ENCODE results near the gene NCKAP5L. TPM values are rescaled to one million over a fixed set of nuclear protein-coding genes. Genes with fewer than 3 reads are reported as not detected.

The NCKAP5L gene
- total RNA-seq, 2 experiments from 2014 or later, result 10.3 to 11.0 TPM

DNA sequence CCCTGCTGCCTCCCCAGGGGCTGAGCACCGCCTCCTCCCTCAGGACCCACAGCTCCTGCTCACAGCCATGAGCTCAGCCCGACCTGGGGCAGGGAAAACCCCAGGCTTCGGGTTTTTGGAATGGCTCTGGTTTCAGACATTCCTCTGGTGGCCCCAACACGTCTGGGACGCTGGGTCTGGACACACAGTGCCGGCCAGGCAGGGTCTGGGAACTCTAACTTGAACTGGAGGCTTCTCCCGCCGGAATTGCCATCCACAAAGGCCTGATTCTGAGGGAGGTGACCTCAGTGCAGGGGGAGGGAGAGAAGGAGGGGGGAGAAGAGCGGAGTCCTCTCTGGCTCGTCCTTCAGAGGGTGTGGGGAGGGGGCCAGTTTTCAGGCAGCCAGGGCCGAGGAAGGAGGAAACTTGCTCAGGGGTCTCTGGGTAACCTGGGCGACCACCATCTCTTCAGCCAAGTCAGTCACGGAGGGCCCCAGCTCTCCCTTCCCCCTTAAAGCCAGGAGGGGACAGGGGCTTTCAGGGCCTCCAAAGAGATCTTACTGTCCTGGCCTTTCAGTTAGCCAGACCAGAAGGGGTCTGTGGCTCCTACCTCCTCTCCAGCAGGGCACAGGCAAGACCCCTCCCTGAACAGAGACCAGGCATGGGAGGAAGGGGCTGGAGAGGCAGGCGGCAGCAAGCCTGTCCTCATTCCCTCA is 19.4 kb downstream of the NCKAP5L start:
- Mint-ChIP-seq H3K4me3 (no peak overlapping the region), H3K27ac (no peak overlapping the region), H3K36me3 (peaks cover 3% of the 10 kb centered on the region), H3K9me3 (no peaks in the 10 kb centered on the region), H3K4me1 (peaks cover 10% of the 10 kb centered on the region), H3K27me3 (no peaks in the 10 kb centered on the region)
- POLR2A ChIA-PET, result no interaction called here
- DNase-seq (no peak), ATAC-seq (ENCODE audit: low read depth) (no peak)

DNA sequence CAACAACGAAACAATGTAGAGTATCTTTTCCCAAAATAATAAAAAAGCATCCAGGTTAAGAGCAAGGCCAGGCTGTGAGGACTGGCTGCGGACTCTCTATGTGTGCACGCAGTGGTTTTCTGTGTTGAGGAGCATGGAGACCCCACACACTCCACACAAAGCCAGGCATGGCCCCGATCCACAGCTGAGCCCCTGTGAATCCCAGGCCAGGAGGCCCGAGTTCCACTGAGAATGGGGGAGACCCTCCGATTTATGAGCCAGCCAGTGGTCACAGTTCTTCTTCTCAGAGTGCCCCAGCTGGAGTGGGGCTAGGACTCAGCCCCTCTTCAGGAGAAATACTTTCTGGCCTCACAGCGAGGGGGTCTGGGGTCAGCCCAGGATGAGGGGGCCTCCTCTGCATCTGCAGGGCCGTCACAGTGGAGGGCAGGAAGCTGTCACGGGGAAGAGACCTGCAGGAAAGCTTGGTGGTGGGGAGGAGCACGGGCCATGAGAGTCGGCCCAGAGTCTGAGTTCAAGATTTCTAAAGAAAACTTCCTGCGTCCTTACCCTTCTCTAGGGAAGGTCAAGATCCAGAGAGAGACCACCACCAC is 20.1 kb downstream of the NCKAP5L start:
- Mint-ChIP-seq H3K4me3 (no peak overlapping the region), H3K27me3 (no peaks in the 10 kb centered on the region), H3K4me1 (peaks cover 8% of the 10 kb centered on the region), H3K27ac (no peak overlapping the region), H3K36me3 (peaks cover 3% of the 10 kb centered on the region), H3K9me3 (no peaks in the 10 kb centered on the region)
- DNase-seq, result no peak
- ATAC-seq (ENCODE audit: low read depth), result no peak
- POLR2A ChIA-PET, result no interaction called here

DNA sequence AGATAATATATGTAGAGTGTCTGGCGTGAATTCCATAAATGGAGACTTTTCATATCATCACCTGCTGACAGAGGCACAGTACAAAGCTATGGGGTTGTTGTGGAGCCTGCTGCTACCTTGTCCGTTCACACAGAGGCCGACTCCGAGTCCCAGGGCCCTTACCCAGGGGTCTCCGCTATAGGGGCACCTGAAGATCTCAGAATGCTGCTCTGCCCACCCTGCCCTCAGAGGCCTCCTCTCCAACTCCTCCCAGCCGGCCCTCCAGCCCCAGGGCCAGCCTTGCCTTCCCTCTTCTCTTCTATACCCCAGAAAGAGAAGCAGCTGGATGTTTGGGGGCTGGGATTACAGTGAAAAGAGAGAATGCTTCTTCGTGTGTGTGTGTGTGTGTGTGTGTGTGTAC is 21.3 kb downstream of the NCKAP5L start:
- DNase-seq (no peak), ATAC-seq (ENCODE audit: low read depth) (no peak)
- H3K9me3 Mint-ChIP-seq, result no peaks in the 10 kb centered on the region
- peaks cover 3% of the 10 kb centered on the region for H3K36me3 Mint-ChIP-seq
- H3K27ac Mint-ChIP-seq, result no peak overlapping the region
- no peaks in the 10 kb centered on the region for H3K27me3 Mint-ChIP-seq
- POLR2A ChIA-PET, result no interaction called here
- H3K4me3 Mint-ChIP-seq, result no peak overlapping the region
- peaks cover 3% of the 10 kb centered on the region for H3K4me1 Mint-ChIP-seq

DNA sequence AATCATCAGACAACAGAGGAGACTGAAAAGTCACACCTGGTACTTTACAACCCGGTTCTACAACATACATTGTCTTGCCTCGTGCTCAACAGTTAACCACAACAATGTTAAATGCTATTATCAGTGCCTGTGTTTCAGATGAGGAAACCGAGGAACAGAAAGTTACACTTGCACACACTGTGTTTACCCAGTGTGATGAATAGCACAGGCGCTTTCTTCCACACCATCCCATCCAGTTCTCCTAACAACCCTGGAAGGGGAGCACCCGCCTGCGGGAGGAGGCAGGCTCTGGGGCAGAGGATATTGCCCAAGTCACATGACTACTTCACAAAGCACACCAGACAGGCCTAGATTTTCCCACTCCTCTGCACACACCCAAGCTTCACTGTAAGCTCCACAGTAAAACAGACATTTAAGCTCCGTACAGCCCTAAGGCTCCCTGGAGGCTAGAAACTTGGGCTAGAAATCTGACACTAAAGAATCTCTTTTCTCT is 21.8 kb downstream of the NCKAP5L start:
- Mint-ChIP-seq H3K9me3 (no peaks in the 10 kb centered on the region), H3K27ac (no peak overlapping the region), H3K36me3 (peaks cover 3% of the 10 kb centered on the region), H3K4me1 (no peaks in the 10 kb centered on the region), H3K27me3 (no peaks in the 10 kb centered on the region), H3K4me3 (no peak overlapping the region)
- POLR2A ChIA-PET, result no interaction called here
- DNase-seq (no peak), ATAC-seq (ENCODE audit: low read depth) (no peak)

DNA sequence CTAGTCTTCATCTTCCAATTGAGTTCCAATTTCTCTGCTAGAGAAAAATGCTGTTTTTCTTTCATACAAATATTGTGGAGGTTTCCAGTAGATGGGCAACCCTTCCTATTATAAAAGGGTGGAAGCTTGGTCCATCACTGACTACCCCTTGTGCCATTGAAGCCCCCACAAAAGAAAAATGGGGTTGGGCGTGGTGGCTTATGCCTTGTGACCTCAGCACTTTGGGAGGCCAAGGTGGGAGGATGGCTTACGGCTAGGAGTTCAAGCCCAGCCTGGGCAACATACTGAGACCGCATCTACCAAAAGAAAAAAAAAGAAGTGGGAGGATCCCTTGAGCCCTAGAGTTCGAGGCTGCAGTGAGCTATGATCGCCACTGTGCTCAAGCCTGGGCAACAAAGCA is 22.8 kb downstream of the NCKAP5L start:
- Mint-ChIP-seq H3K9me3 (no peaks in the 10 kb centered on the region), H3K4me1 (no peaks in the 10 kb centered on the region), H3K27ac (no peak overlapping the region), H3K4me3 (no peak overlapping the region), H3K27me3 (no peaks in the 10 kb centered on the region), H3K36me3 (peaks cover 3% of the 10 kb centered on the region)
- DNase-seq, result no peak
- POLR2A ChIA-PET, result no interaction called here
- ATAC-seq (ENCODE audit: low read depth), result no peak

DNA sequence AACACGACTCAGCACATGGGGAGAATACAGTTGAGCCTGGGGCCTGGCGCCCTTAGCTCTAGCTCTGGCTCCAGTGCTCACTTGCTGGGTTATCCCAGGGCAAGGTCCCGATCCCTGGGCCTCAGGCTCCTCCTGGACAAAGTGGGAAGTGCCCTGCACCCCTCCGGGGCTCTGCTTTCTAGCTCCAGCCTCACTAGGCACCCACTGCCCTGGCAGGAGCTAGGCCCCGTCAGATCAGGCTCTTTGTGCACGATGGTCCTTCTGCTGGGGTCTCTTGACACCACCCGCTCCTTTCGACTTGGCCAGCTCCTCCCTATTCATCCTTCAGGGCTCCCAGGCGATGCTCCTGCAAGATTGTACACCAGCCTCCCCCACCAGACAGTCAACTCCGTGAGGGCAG is 23.4 kb downstream of the NCKAP5L start:
- H3K27me3 Mint-ChIP-seq, result no peaks in the 10 kb centered on the region
- no peaks in the 10 kb centered on the region for H3K9me3 Mint-ChIP-seq
- POLR2A ChIA-PET, result no interaction called here
- H3K4me3 Mint-ChIP-seq, result no peak overlapping the region
- peaks cover 3% of the 10 kb centered on the region for H3K36me3 Mint-ChIP-seq
- no peak for ATAC-seq (ENCODE audit: low read depth)
- no peaks in the 10 kb centered on the region for H3K4me1 Mint-ChIP-seq
- no peak for DNase-seq
- no peak overlapping the region for H3K27ac Mint-ChIP-seq

DNA sequence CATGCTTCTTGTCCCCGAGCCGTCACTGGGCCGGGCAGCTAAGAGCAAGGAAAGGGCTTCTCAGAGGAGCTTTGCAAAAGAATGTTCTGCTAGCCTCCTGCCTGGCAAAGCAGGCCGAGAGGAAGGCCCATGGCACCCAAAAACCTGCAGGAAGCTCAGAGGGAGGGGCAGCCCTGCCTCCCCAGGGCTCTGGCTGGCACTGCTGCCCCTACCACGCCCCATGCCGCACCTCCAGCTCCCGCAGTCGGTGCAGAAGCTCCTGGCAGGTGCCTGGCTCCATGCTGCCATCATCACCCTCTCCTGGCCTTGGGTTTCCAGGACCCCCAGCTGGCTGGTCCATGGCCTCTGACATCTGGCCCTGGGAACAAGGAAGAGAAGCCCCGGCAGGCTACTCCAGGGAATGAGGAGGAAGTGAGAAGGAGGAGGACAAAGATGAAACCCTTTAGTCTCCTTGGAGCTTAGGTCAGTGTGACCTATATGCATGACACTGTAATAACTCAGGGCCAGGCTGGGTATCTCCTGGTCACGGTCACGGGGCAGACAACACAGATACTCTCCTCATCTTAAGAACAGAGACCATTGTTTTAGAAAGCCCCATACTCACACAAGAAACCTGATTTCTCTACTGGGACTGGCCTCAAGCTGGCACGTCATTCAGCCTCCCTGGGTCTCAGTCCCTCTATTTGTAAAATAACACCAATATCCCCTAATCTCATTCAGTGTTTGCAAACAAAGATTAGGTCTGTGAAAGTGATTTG is 24.3 kb downstream of the NCKAP5L start:
- H3K36me3 Mint-ChIP-seq, result peaks cover 3% of the 10 kb centered on the region
- H3K4me3 Mint-ChIP-seq, result no peak overlapping the region
- H3K27ac Mint-ChIP-seq, result no peak overlapping the region
- DNase-seq, result no peak
- H3K9me3 Mint-ChIP-seq, result no peaks in the 10 kb centered on the region
- POLR2A ChIA-PET, result interaction anchor here (0.9 kb wide), 1 partner anchor 18 kb away, joined by 3 read pairs; no protein-coding TSS in a partner anchor
- H3K4me1 Mint-ChIP-seq, result no peaks in the 10 kb centered on the region
- ATAC-seq (ENCODE audit: low read depth), result no peak
- no peaks in the 10 kb centered on the region for H3K27me3 Mint-ChIP-seq

DNA sequence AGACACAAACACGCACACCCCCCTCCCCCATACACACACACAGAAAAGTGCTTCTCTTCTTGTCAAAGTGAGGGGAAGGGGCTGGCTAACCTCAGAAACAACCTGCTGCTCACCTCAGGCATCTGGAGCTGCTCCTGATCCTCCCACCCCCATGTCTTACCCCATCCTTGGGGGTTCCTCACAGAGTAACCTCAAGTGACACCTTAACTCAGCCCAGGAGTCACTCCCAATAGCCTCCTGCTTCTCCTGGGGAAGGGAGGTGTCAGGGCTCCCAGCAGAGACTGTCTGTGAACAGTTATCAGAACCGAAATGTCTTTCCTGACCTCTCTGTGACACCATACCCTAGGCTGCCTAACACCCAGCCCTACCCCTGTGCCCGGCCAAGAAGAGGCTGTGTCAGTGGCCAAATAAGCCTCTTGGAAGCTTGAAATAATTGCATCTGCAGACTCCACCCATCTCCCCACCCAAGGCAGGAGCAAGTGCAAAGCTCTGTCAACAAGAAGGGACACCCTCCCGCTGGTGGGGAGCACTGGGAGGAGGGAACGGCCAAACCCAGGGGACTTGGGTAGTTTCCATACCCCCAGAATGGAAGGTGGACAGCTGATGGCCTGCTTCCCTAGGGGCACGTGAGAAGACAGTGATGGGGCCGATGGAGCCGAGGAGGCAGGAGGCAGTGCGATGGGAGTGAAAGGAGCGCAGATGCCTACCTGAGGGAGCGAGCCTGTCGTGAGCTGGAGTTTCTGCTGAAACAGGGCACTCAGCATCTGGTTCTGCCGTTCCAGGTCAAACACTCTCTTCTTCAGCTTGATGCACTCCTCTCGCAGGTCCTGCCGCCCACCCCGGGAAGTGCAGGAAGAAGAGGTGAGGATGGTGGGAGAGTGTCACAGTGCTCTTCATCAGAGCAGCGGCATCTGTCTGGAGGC is 26.8 kb downstream of the NCKAP5L start:
- peaks cover 3% of the 10 kb centered on the region for H3K36me3 Mint-ChIP-seq
- DNase-seq, result no peak
- H3K27ac Mint-ChIP-seq, result no peak overlapping the region
- H3K9me3 Mint-ChIP-seq, result no peaks in the 10 kb centered on the region
- no peaks in the 10 kb centered on the region for H3K27me3 Mint-ChIP-seq
- H3K4me1 Mint-ChIP-seq, result no peaks in the 10 kb centered on the region
- ATAC-seq (ENCODE audit: low read depth), result no peak
- no peak overlapping the region for H3K4me3 Mint-ChIP-seq
- POLR2A ChIA-PET, result no interaction called here

DNA sequence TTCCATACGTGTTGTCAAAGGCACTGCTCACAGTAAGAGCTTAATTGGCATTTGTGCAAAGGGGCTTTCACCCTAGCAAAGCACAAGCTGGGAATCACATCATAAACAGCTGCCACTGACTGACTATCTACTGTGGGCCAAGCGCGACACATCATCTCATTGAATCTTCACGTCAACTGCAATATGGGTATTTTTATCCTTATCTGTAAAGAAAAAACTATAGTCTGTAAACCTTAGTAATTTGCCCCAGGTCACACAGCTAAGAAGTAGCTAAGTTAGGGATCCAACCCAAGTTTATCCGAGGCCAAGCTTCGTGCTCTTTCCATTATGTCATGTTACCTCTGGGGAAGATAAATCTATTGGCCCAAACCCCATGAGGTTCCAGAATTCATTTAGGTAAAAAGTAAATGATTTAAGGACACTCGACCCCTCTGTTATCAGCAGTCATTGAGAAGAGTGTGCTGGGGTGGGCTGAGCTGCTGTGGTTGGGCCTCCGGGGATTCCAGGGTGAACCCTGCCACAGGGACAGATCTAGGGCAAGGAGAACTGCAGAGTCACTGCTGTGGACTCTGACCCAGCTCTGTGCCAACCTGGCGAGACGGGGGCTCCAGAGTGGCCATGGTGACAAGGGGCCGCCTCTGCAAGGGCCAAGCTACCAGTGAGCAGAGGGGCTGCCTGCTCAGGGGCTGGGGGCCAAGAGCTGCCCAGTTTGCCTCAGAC is 27.6 kb downstream of the NCKAP5L start:
- POLR2A ChIA-PET, result no interaction called here
- Mint-ChIP-seq H3K4me3 (no peak overlapping the region), H3K4me1 (no peaks in the 10 kb centered on the region), H3K27me3 (no peaks in the 10 kb centered on the region), H3K36me3 (peaks cover 3% of the 10 kb centered on the region), H3K27ac (no peak overlapping the region), H3K9me3 (no peaks in the 10 kb centered on the region)
- ATAC-seq (ENCODE audit: low read depth), result no peak
- DNase-seq, result no peak

DNA sequence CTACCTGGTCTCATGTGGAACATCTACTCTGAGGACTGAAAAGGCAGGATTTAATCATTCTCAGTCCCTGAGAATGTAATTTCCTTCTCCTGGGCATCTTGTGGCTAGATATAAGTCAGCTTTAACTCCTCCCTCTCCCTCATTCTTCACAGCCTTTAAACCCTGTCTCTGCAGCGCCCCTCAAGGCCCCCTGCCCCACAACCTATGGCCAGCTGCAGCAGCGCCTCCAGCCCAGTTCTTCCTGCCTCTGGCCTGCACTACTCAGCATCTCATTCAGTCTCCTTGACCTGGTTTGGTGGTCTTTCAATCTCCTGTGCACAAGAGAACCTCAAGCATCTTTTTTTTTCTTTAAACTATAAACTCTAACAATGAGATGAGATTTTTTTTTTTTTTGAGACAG is 29.3 kb downstream of the NCKAP5L start:
- no peak overlapping the region for H3K27ac Mint-ChIP-seq

DNA sequence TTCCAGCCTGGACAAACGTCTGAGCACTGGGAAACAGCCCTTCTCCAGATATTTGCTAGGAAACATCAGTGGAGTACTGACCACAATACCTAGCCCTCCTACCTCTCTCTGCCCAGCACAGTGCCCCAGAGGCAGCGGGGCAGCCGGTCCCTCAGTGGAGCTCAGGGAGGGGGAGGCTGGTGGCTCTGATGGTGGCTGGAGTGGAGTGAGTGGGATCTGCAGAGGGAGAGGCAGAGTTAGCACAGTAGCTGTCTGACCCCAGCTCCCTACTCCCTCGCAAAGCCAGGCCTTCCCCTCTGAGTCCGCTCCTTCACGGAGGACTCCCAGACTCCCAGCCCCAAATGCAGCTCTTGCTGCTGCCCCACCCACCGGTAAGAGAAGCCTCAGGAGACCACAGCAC is 30.0 kb downstream of the NCKAP5L start:
- no peak for DNase-seq
- Mint-ChIP-seq H3K27ac (no peak overlapping the region), H3K4me3 (no peak overlapping the region), H3K4me1 (no peaks in the 10 kb centered on the region), H3K36me3 (no peaks in the 10 kb centered on the region), H3K9me3 (no peaks in the 10 kb centered on the region), H3K27me3 (no peaks in the 10 kb centered on the region)
- POLR2A ChIA-PET, result interaction anchor here (1.1 kb wide), 1 partner anchor 57 kb away, joined by 3 read pairs; the partner anchor contains the start of gene TMBIM6
- no peak for ATAC-seq (ENCODE audit: low read depth)

More for the DNA sequence above, 29.3 kb downstream of the NCKAP5L start:
- DNase-seq (no peak), ATAC-seq (ENCODE audit: low read depth) (no peak)
- Mint-ChIP-seq H3K9me3 (no peaks in the 10 kb centered on the region), H3K4me1 (no peaks in the 10 kb centered on the region), H3K36me3 (no peaks in the 10 kb centered on the region), H3K27me3 (no peaks in the 10 kb centered on the region), H3K4me3 (no peak overlapping the region)
- POLR2A ChIA-PET, result interaction anchor here (0.7 kb wide), 1 partner anchor 667 kb away, joined by 3 read pairs; no protein-coding TSS in a partner anchor

DNA sequence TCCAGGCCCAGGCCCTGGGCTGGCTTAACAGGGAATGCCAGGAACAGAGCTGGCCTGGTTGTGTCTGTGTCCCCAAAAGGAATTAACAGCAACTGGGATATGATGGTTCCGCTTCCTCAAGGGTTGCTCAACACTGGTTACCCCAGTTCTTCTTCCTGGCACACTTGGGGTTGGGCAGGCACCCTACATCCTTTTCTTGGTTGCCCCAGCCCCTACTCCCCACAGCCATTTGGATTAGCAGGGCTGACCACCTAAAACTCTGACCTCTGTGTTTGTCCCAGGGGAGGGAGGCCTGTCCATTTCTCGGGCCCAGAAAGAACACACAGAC is 30.8 kb downstream of the NCKAP5L start:
- H3K4me1 Mint-ChIP-seq, result no peaks in the 10 kb centered on the region
- no peak overlapping the region for H3K27ac Mint-ChIP-seq
- DNase-seq, result no peak
- H3K4me3 Mint-ChIP-seq, result no peak overlapping the region
- no peak for ATAC-seq (ENCODE audit: low read depth)
- H3K27me3 Mint-ChIP-seq, result no peaks in the 10 kb centered on the region
- no peaks in the 10 kb centered on the region for H3K36me3 Mint-ChIP-seq
- POLR2A ChIA-PET, result interaction anchor here (1.1 kb wide), 1 partner anchor 56 kb away, joined by 3 read pairs; the partner anchor contains the start of gene TMBIM6
- H3K9me3 Mint-ChIP-seq, result no peaks in the 10 kb centered on the region
